ENCODE measurements around the gene PRR5.
"Not testable (repeated sequence)": the region's sequence is repeated elsewhere in the genome, so short reads cannot be mapped to it uniquely, and the experiment has no call there.

Gene PRR5, protein sequence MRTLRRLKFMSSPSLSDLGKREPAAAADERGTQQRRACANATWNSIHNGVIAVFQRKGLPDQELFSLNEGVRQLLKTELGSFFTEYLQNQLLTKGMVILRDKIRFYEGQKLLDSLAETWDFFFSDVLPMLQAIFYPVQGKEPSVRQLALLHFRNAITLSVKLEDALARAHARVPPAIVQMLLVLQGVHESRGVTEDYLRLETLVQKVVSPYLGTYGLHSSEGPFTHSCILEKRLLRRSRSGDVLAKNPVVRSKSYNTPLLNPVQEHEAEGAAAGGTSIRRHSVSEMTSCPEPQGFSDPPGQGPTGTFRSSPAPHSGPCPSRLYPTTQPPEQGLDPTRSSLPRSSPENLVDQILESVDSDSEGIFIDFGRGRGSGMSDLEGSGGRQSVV

DNA sequence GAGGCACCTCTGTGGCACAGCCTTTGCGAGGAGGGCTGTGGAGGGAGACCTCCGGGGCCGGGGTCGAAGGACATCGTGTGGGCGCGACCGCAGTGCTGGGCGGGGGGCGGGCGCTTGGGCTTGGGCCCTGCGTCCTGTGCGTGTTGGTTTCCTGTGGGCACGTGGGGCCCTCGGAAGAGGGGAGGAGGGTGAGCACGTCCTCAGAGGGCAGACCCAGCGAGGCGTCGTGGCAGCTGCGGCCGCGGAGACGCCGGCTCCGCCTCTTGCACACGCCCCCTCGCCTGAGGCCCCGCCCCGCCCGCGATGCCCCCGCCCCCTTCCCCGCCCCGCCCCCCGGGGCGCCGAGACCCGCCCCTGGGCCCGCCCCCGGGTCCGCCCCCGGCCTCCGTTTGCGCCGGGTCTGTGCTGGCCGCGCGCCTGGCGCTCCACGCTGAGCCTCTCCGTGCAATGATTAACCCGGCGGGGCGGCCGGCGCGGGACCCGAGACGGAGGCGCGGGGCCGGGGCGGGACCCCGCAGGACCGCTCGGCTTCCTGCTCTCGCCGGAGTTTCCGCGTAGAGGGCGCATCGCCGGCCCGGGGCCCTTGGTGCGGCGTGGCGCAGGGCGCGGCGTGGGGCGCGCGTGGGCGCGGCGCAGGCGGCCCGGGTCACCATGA is at the start of gene PRR5:
PRR5 (plus strand) TSS at position 381 of the 655 bp plus-strand sequence; CDS start at position 652, 271 bp downstream.
- DNase-seq (ENCODE audit: low read depth in 2 of 3, low spot score in 2 of 3), result peak; percentile 38 to 59 (median 55)

DNA sequence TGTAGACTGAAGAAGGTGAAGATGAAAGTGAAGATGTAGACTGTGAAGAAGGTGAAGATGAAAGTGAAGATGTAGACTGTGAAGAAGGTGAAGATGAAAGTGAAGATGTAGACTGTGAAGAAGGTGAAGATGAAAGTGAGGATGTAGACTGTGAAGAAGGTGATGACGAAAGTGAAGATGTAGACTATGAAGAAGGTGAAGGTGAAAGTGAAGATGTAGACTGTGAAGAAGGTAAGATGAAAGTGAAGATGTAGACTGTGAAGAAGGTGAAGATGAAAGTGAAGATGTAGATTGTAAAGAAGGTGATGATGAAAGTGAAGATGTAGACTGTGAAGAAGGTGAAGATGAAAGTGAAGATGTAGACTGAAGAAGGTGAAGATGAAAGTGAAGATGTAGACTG is 49.1 kb upstream of the PRR5 start:
- DNase-seq (ENCODE audit: low read depth in 2 of 3, low spot score in 2 of 3), result not testable (repeated sequence)

DNA sequence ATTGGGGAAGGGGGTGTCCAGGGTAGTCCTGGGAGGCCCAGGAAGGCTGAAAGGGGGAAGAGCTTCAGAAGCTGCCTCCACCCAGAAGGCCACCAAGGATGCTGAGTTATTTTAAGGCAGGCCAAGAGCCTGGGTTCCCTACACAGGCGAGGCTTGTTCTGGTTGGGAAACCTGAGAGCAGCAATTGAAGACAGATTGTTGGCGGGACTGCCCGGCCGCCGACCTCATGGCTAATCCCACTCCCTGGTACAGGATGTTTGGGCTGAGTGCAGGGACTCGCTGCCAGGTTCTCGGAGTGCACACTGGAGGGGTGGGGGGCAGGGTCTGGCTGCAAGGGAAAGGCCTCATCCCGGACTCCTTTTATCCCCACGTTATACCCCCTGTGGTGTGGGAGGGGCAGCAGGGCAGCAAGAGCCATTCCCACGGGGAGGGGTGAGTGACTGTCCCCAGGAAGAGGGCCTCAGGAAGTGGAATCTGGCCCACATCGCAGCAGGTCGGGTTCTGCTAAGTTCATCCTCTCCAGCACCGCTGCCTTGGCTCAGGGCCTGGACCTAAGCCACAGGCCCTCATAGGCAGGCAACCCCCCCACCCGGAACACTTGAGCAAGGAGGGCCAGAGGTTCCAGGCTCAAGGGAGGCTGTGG is 43.6 kb upstream of the PRR5 start:
- DNase-seq (ENCODE audit: low read depth in 2 of 3, low spot score in 2 of 3), result no peak

DNA sequence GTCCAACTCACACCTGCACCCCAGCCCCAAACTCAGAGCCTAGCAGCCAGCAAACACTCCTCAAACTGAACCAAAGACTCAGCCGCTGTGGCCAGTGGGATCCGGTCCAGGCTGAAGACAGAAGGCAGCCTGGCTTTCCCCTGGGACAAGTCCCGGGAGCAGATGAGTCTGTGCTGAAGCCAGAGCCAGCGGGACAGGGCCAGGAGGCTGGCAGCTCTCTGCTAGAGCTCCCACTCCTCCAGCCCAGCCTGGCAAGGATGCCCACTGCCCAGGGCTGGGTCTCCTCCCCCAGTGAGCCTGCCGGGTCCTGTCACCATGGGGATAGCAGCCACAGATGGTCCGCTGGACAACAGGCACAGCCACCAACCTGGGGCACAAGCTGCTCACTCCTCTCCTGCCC is 42.9 kb upstream of the PRR5 start:
- DNase-seq (ENCODE audit: low read depth in 2 of 3, low spot score in 2 of 3), result no peak

DNA sequence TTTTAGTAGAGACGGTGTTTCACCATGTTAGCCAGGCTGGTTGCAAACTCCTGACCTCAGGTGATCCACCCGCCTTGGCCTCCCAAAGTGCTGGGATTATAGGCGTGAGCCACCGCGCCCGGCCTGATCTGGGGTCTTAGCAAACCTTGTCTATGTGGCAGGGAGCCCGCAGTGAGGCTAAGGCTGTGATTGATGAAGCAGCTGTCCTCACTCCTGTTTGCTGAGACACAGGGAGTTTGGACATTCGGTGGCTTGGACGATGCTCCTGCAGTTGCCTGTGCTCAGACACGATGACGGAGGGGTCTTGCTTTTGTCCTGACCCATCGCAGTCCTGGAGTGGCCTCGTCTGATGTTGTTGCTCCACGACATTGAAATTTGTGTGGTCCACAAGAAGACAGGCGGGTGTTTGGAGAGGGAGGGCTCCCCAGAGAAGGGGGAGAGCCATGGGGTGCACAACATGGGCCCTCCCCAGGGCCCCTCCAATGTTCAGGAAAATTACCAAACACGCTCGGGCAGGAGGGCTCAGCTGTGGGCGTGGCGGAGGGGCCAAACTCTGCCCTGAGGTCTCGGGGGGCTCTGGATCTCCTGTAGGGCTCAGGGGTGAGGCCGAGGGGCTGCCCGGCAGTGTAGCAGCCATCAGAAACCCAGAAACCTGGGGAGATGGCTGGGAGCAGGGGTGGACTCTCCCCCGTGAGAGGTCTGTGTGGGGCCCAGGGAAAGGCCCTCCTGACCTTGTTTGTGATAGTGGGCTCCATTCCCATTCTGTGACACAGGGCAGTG is 41.8 kb upstream of the PRR5 start:
- no peak for DNase-seq (ENCODE audit: low read depth in 2 of 3, low spot score in 2 of 3)

DNA sequence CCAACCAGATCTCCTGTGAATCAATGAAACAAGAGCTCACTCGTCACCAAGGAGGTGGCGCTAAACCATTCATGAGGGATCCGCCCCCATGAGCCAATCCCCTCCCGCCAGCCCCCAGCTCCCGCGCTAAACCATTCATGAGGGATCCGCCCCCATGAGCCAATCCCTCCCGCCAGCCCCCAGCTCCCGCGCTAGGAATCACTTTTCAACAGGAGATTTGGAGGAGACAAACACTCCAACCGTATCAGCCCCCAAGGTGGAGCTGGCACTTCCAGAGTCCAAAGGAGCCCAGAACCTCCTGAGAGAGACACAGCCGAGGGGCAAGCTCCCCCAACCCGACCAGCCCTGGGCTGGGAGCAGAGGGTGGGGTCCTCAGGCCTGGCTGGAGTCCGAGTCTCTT is 40.9 kb upstream of the PRR5 start:
- no peak for DNase-seq (ENCODE audit: low read depth in 2 of 3, low spot score in 2 of 3)

DNA sequence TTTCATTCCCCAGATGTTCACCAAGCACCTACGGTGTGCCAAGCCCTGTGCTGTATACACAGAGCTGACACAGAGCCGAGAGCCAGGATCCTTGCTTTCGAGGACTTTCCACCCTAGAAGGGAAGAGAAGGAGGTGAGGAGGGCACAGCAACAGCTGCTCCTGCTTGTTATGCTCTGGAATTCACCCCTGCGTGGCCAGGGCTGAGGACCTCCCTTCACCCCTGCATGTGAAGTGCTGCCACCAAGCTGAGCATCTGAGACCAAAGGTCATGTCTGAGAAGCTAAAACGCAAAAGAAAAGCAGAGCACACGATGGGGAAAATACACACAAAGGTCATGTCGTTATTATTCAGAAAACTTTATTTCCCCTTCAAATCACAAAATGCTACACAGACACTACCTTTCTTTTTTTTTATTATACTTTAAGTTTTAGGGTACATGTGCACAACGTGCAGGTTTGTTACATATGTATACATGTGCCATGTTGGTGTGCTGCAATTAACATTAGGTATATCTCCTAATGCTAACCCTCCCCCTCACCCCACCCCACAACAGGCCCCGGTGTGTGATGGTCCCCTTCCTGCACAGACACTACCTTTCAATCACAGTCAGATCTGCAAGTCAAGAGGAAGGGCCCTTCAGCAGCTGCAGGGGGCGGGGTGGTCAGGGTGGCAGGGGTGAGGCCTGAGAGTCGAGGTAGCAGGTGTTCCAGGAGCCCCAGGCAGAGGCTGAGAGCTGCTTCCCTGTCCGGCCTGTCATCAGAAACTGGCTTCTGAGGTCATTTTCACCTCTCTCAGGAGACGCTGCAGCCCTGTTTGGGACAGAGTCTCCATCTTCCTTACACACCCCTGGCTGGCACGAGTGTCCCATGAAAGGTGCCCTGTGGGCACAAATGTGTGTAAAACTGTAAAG is 40.1 kb upstream of the PRR5 start:
- no peak for DNase-seq (ENCODE audit: low read depth in 2 of 3, low spot score in 2 of 3)

DNA sequence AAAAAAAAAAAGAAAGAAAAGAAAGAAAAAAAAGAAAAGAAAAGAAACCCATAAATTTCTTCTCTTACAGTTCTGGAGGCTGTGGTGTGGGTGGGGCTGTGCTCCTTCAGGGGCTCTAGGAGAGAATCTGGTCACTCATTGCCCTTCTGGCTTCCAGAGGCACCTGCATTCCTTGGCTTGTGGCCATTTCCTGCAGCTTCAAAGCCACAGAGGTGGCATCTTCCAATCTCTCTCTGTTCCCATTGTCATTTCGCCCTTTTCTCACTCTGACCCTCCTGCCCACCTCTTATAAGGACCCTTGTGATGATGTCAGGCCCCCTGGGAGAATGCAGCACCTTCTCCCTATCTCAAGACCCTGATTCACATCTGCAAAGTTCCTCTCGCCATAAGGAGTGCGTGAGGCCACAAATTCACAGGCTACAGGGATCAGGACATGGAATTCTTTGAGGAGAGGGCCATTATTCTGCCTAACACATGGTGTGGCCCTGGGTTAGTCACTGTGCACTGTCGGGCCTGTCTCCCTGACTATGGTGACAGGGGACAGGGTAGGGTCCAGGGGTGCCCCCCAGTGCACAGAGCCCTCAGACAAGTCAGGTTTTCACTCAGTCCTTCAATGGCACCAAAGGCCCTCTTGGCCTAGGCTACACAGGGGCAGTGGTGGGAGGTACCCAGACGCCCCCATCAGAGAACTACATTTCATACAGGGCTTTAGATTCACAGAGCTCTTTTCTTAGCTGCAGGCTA is 38.6 kb upstream of the PRR5 start:
- DNase-seq (ENCODE audit: low read depth in 2 of 3, low spot score in 2 of 3), result no peak

DNA sequence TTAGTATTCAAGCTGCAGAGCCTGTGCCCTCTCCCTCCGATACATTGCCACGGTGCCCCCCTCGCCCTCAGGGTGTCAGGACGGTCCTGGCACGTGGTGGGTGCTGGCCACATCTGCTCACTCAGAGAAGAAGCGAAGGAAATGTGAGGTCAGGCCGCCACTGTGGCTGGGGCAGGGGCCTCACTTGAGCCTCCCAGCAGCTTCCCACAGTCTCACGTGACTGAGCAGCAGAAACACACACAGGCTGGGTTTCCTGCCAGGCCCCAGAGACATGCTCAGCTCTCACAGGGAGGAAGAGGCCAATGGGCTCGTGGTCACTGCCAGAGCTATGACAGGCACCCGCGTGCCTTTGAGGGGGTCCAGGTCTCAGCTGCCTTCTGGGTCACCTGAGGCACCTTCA is 37.9 kb upstream of the PRR5 start:
- DNase-seq (ENCODE audit: low read depth in 2 of 3, low spot score in 2 of 3), result no peak

DNA sequence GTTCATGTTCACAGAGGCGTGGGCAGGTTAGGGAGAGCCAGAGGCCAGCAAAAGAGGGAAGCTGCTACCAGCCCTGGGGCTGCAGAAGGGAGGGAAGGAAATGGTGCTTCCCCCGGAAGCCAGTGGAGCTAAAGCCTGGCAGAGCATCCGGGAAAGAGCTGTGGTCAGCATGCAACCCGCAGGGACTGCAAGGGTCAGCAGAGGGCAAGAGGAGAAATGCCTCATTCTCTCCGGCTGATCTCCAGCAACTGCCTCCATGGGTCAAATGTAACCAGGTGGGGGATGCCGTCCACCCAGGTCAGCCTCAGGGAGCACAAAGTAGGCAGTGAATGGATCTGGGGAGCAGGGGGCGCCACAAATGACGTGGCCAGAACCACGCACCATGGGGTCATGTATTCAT is 36.9 kb upstream of the PRR5 start:
- no peak for DNase-seq (ENCODE audit: low read depth in 2 of 3, low spot score in 2 of 3)

DNA sequence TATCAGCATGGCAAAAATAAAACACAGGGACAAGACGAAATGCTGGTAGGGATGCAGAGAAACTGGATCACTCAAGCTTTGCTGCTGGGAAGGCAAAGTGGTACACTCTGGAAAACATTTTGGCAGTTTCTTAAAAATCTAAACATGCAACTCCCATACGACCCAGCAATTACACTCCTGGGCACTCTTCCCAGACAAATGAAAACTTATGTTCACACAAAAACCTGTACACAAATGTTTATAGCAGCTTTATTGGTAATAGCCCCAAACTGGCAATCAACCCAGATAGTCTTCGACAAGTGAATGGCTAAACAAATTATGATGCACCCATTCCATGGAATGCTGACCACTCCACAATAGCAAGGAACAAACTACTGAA is 35.8 kb upstream of the PRR5 start:
- no peak for DNase-seq (ENCODE audit: low read depth in 2 of 3, low spot score in 2 of 3)

DNA sequence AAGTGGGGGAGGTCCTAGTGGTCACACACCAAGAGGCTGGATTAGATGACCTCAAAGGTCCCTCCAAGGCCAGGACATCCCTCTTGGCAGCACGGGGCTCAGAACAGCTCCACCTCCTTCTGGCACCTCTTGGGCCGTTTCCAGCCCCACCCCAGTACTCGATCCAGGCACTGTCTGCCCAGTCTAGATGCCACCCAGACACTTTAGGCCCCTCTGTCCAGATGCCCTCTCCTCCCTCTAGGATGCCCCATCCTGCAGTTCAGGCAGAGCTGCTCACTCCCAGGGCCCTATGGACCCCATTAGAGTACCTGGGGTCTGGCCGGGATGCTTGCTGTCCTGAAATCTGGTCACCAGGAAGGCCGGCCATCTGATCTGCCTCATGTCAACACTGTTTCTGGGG is 34.7 kb upstream of the PRR5 start:
- DNase-seq (ENCODE audit: low read depth in 2 of 3, low spot score in 2 of 3), result no peak

DNA sequence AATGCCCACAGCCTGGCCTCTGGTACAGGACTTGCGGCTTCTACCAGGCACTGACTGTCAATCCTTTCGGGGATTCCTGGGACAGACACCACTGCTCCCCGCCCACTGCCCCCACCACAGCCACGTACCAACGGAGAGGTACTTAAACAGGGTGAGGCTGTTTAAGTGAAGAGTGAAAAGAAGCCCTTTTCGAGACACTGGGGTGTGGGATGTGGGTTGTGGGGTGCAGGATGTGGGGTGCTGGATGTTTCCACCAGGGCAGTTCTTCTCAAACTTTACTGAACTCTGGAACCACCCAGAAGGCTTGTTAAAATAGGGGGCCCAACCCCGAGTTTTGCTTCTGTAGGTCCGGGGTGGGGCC is 34.2 kb upstream of the PRR5 start:
- DNase-seq (ENCODE audit: low read depth in 2 of 3, low spot score in 2 of 3), result peak in 1 of 3 experiments; percentile 40

DNA sequence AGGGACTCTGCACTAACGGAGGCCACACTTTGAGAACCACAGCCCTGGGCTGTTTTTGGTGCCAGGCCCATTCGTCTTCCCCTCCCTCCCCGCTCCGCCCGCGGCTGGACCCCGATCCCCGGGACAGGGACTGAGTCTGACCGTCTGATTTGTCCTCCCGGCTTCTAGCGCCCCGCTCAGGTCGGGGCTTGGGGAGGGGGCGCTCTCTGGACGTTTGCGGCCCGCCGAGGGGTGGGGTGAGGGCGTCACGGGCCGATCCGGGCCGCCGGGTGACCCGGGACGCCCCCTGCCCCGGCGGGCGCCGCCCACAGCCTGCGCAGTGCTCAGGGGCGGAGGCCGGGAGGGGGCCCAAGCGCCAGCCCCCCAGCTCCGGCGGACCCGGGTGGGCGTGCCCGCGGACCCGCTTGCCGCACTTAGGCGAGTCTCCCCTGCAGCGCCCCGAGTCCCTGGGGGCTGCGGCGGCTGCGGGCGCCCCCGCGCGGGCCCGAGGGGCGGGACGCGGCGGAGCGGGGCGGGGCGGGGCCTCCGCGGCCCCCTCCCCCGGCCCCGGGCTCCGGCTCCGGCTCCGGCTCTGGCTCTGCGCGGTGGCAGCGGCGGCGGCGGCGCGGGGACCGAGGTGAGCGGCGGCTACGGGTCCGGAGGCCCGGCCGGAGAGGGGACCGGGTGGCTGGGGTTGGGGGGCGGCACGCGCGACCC is 33.7 kb upstream of the PRR5 start:
- DNase-seq (ENCODE audit: low read depth in 2 of 3, low spot score in 2 of 3), result no peak

DNA sequence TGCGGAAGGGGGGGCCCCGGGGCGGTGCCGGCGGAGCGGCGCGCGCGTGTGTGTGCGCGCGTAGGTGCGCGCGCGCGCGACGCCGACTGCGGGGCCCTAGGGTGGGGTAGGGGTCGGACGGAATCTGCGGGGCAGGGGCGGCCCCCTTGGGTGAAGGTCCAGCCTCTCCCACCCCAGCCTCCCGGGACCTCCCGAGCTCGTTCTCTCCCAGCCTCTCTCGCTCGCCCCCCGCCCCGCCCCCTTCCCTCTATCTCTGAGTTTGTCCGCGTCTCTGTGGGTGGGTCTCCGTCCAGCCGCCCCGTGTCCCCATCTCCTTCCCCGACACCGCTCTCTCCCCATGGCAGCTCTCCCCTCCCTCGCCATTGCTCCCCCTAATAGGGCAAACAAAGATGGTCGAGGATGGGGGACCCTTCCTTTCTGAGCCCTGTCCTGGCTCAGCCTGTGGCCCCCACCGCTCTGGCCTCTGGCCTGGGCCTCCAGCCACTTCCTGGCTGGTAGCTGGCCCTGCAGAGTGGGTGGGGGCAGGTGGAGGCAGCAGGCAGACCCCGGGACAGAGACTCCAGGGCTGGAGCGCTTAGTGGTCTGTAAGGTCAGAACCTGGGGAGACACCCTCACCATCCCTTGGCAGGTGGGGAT is 33.0 kb upstream of the PRR5 start:
- DNase-seq (ENCODE audit: low read depth in 2 of 3, low spot score in 2 of 3), result no peak

DNA sequence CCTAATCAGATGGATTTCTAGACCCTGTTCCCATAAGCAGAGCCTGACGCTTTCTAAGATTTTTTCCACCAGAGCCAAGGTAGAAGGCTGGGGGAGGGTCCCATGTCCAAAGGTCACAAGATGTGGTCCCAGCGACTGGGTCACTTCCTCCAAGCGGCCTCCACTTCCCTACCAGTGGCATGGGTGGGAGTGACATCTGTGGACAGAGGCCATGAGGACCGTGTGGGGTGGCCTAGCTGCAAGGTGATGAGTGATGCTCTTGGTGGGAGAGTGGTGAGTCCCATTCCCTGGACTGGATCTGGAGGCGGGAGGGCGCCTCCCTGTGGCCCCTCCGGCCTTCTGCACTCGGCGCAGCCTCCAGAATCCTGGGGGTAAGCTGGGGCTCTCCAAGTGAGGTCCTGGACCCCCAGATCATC is 32.4 kb upstream of the PRR5 start:
- DNase-seq (ENCODE audit: low read depth in 2 of 3, low spot score in 2 of 3), result no peak

DNA sequence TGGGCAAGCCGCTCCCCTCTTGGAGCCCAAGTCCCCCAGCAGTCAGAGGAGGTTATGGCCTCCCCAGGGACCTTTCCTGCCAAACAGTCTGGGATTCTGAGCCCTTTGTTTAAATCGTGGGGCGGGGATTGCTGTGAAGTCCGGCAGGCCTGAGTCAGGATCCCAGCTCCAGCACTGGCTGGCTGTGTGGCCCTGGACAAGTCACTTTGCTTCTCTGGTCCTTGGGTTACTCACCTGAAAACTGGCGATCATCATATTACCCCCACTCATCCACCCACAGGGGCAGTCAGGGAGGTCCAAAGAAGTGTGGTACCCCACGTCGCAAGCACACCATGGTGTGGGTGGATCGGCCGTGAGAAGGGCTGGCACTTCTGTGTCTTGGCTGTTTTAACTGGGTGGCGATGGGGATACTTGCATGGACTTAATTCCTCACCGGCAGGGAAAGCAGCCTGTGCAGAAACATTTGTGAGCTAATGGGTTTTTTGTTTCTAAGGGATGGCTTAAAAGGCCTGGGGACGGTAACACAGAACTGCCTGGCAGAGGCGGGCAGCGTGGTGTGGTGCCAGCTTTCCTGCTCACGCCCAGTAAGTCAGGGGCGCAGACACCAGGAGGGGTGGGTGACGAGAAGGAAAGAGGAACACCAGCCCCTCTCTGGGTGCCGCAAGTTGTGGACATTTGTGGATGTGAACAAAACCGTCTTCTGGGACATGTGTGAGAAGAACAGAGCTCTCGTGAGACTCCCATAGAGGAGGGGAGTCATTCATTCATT is 31.6 kb upstream of the PRR5 start:
- no peak for DNase-seq (ENCODE audit: low read depth in 2 of 3, low spot score in 2 of 3)

DNA sequence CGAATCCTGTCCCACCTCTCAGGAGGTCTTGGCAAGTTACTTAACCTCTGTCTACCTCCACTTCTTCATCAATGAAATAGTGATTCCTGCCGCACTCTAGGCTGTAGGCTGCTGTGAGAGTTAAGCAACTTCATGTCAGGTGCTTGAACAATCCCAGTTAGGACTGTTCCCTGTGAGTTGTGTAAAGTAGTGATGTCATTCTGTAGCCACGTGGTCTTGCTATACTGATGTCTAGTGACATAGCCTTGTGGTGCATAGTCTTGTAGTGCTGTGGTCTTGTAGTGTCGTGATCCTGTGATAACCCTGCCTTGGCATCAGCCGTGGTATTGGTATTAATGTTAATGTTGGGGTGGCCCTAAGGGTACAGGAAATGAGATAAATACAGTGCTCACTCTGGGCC is 30.3 kb upstream of the PRR5 start:
- DNase-seq (ENCODE audit: low read depth in 2 of 3, low spot score in 2 of 3), result no peak

Data from activated CD8-positive, alpha-beta memory T cell treated with anti-CD3 and anti-CD28 coated beads for 48 hours (primary cell).